Measurements from ENCODE around the gene FAM177B.
"Not testable (repeated sequence)": the region's sequence is repeated elsewhere in the genome, so short reads cannot be mapped to it uniquely, and the experiment has no call there.

Gene FAM177B

DNA sequence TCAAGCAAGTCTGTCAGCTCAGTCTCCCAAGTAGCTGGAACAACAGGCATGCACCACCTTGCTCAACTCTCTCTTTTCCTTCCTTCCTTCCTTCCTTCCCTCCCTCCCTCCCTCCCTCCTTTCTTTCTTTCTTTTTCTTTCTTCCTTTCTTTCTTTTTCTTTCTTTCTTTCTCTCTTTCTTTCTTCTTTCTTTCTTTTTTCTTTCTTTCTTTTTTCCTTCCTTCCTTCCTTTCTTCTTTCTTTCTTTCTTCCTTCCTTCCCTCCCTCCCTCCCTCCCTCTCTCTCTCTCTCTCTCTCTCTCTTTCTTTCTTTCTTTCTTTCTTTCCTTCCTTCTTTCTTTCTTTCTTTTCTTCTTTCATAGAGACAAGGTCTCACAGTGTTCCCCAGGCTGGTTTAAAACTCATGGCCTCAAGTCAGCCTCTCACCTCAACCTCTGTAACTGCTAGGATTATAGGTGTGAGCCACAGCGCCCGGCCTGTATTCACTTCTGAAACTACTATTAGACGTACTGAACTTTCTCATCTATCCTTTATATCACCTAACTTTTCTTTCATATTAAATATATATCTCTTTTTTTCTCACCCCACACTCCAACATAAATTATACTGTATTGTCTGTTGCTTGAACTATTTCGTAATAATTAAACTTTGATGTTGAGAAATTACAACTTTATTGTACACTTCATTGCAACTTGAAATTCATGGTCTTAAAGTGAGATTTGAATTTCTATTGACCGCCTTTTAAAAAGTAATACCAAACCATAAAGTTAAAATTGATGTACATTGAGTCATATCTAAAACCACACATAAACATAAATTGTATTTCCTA lies 4.8 kb downstream of the FAM177B start:
- not testable (repeated sequence) for DNase-seq

- DNase-seq: no peak
These were observed 12.9 kb downstream of the FAM177B start for GRCh38 chr1:222749927-222750326.

DNA sequence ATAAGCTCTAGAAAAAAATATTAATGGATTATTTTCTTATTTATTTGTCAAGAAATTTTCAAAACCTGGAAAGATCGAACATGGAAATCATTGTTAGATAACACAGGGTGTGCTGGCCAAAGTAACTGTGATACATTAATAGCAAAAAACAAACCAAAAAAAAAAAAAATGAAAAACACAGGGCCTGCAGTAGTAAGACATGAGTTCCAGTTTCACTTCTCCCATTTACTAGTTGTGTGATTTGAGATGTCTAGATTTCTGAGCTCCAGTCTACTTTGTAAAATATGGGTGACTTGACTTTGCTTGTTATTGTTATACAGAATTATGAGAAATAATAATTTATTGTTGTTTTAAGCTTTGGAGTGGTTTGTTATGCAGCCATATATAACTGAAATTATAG lies 13.6 kb downstream of the FAM177B start:
- no peak for DNase-seq

- no peak for DNase-seq
These were observed 14.3 kb downstream of the FAM177B start for GRCh38 chr1:222751255-222751654.

GRCh38 chr1:222754366-222755139 lies 17.6 kb downstream of the FAM177B start:
- peak in 1 of 2 donors; percentile 8 for DNase-seq

DNA sequence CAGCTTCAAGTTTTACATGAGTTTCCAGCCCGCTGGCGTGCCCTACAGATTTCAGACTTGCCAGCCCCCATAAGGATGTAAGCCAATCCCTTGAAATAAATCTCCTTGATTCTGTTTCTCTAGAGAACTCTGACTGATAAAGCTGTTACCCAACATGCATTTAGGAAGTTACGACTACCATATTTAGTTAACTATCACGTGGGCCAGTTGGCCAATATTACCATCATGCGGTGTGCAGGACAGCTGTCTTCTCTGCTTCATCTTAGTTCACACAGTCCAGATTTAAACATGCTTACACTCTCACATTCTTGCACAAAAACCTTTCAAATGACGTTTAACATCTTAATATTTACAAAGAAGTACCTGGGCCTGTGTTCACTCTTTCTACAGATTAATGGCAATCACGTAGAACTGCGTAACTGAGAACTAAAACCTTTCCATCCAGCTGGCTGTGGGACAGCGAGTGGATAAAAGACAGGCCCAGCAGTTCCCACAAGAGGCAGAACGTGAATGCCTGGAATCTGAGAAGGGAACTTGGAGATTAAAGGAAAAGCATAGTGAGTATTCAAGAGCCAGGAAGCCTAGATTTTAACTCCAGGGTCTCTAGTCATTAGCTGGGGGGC lies 20.8 kb downstream of the FAM177B start:
- DNase-seq: no peak

DNA sequence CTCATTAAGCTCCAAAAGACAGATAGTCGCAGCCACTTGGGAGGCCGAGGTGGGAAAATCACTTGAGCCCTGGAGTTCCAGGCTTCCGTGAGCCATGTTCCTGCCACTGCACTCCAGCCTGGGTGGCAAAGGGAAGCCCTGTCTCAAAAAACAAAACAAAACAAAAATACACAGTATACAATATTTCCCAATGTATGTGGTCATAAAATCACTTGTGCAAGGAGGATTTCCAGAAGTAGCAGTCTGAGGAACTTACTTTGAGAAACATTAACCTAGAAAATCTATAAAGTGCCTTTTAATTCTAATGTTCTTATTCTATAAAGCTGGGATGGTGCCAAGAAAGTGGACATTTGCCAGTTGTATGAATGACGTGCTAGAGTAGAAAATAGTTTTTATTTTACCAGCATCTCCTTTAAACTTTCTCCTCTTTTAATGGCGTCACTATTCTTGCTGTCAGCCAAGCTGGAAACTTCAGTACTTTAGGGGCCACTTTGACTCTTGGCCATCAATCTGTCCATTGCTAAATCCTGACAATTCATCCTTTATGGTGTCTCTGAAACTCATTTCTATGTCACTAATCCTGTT lies 22.5 kb downstream of the FAM177B start:
- no peak for DNase-seq

- DNase-seq: no peak
These were observed 24.1 kb downstream of the FAM177B start for GRCh38 chr1:222761083-222761482.

DNA sequence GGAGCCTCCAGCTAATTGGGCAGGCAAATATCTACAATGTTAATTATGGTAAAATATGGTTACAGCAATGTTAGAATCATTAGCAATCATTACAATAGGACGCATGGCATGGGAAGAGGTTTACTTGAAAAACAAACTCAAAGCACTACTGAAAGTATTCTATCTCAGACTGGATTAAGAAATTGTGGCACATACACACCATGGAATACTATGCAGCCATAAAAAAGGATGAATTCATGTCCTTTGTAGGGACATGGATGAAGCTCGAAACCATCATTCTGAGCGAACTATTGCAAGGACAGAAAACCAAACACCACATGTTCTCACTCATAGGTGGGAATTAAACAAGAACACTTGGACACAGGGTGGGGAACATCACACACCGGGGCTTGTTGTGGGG lies 25.2 kb downstream of the FAM177B start:
- not testable (repeated sequence) for DNase-seq

DNA sequence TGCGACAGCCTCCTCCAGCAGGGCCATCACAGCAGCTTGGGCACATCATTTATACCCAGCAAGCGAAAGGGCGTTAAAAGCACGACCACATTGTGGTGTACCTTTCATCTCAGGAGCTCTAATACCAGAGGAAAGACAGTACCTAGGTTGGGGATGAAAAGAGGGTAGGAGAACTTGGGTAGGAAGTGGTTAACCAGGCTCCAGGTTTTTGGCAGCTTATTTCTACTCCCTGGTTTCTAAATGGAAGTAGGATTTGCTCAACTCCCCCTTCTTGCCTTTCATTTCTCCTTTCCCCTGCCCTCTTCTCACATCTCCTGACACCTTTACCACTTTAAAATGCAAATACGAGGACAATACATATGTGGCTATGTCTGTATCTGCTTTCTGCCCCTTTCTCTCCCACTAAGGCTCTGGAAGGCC lies 30.2 kb downstream of the FAM177B start:
- no peak for DNase-seq

DNA sequence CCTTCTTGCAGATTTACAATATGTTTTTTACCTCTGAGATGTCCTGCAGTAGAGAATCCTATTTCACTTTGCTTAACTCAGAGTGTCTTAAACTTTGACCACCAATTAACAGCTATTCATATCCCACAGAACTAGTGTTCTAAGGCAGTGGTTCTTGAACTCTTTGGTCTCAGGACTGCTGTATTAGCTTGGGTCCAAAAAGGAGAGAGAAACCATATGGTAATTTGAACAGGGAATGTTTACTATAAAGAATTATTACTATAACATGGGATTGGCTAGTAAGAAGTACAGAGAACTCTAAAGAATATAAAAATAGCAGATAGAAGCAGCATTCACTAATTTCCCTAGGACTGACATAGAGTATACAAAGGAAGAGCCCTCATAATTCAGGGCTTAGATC lies 31.6 kb downstream of the FAM177B start:
- no peak for DNase-seq

GRCh38 chr1:222769181-222769580 lies 32.2 kb downstream of the FAM177B start:
- DNase-seq: no peak

DNA sequence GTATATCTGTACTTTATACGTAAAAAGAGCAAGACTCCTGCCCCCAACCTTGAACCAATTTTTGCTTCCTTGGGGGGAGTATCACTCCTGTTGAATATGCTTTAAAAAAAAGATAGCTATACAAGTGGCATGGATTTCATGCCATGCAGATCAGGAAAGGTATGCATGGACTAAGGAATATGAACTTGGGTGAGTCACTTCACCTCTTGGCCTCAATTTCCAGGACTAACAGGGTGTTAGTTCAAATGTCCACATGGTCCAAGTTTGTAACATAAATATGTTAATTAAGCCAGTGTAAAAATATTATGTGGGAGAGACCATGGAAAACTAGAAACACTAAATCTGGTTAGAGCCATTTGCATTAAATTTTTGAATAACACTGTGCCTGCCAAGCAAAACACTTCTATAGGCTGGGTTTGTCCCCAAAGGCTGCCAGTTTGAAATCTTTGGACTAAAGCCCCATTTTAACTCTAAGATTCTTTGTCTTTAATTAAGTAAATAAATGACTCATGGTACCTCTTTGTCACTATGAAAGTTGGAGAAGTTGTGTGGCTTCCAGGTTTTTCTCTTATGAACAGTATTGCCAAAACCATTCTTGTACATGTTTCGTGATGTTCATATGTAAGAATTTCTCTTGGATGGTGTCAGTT lies 33.1 kb downstream of the FAM177B start:
- no peak for DNase-seq

DNA sequence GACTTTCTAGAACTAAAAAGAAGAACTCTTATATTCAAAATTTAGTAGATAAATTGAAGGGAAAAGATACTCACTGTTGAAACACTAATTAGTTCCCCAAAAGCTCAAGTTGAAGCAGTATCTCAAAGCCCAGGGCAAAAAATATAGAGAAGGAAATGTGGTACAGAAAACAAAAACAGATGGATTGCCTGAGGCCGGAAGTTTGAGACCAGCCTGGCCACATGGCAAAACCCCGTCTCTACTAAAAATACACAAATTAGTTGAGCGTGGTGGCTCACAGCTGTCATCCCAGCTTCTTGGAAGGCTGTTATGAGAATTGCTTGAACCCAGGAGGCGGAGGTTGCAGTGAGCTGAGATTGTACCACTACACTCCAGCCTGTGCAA lies 36.0 kb downstream of the FAM177B start:
- peak in 1 of 2 donors; percentile 39 for DNase-seq

- DNase-seq: no peak
These were observed 40.5 kb downstream of the FAM177B start for GRCh38 chr1:222777463-222777862.

- DNase-seq: no peak
These were observed 41.0 kb downstream of the FAM177B start for GRCh38 chr1:222777977-222778376.

DNA sequence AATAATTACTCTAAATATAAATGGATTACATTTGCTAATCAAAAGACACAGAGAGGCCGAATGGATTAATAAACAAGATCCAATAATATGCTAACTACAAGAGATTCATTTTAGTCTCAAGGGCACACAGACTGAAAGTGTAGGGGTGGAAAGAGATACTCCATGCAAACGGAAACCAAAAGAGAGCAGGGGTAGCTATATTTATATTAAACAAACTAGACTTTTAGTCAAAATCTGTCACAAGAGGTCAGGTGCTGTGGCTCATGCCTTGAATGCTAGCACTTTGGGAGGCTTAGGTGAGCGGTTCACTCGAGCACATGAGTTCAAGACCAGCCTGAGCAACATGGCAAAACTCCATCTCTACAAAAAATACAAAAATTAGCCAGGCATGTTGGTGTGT lies 44.2 kb downstream of the FAM177B start:
- no peak for DNase-seq

DNA sequence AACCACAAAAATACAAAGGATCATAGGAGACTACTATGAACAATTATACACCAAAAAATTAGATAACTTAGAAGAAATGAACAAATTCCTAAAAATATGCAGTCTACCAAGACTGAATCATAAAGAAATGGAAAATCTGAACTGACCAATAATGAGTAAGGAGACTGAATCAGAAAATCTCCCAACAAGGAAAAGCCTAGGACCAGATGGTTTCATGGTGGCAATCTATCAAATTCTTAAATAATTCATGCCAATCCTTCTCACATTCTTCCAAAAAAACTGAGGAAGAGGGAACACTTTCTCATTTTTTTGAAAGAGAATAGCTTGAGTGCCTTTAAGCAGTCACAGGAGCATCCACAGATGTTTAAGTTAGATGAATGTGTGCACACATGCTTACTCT lies 46.0 kb downstream of the FAM177B start:
- DNase-seq: no peak

DNA sequence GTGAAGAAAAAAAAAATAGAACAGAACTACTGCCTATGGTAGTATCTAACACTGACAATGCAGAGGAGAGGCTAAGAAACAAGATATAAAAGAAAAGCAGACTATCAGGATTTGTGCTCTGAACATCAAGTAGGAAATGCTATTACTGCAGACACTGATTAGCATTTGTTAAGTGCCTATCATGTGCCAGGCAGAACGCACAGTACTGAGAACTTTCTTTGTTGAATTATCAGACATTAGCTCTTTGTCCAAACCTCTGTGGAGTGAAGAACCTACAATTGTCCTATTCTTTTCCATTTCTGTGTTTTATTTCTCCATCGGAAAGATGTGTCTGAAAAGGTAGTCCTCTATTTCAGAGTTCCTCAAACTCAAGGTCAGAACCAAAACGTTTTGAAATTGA lies 47.4 kb downstream of the FAM177B start:
- DNase-seq: no peak

DNA sequence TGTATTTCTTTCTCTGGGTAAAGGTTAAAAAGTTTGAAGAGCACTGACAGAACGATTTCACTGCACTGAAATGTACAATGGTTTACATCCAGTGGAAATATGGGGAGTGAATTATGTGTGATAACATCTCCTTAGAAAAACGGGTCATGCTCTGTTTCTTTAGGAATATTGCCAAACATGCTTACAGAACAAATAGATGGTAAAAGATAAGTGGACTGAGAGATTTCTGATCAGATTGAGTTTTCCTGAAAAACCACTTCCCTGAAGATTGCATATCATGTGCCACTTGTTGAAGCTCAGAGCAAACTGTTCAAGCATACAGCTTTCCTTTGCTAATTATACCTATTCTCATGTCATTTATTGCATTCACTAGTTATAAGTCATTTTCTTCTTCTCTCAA lies 47.9 kb downstream of the FAM177B start:
- DNase-seq: no peak

- no peak for DNase-seq
These were observed 48.5 kb downstream of the FAM177B start for GRCh38 chr1:222785529-222785928.

GRCh38 chr1:222786121-222786520 lies 49.1 kb downstream of the FAM177B start:
- DNase-seq: no peak

DNA sequence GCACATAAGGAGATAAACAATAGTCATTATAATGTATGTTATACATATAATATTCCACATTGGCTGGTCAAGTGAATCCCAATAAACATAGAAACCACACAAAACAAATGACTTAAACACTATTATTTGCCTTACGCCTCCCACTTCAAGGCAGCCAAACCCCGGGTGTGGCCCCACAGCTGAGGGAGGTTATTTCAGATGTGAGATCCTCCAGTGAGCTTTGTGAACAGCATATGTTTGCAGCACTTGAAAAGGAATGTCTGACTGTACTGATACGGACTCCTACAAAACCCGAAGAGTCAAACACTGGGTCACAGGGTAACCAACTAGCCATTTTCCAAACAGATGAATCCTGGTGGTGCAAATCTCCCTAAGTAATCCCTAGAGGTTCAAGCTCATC lies 50.7 kb downstream of the FAM177B start:
- no peak for DNase-seq

All from CD4-positive, alpha-beta T cell treated with Interleukin-1 beta for 1 hour (primary cell).